ENCODE measurements around the gene PRAF2.

PRAF2 gene

DNA sequence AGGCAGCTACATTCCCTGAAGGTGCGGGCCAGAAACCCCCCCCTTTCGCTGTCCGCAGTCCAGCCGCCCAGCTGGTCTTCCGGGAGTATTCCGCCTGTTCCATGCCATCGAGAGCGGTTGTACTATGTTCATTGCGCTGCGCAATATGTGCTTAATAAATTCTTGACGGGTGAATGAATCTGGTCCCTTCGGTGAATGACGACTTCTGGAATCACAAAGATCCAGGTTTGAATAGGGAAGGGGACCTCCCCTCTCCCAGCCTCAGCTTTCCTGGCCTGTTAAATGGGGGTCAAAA is 29.9 kb downstream of the PRAF2 start:
- H3K36me3 ChIP-seq (ENCODE audit: control insufficient read depth in 2 of 2, insufficient read depth in 2 of 2, low read length in 2 of 2), result peaks cover 2 to 5% of the 10 kb centered on the region in 2 donors
- H3K9me3 ChIP-seq (ENCODE audit: control insufficient read depth in 2 of 2, low read length in 2 of 2), result no peaks in the 10 kb centered on the region
- H3K4me1 ChIP-seq (ENCODE audit: control insufficient read depth in 2 of 2, insufficient read depth in 2 of 2, low read length in 2 of 2), result peaks cover 7 to 10% of the 10 kb centered on the region in 2 donors
- H3K4me3 ChIP-seq (ENCODE audit: low read length in 2 of 2), result peak overlapping the region; percentile 57 to 62
- H3K9ac ChIP-seq (ENCODE audit: low read depth in 1 of 2, low read length in 2 of 2), result peak overlapping the region; percentile 61 to 67
- no peaks in the 10 kb centered on the region for H3K27me3 ChIP-seq (ENCODE audit: control insufficient read depth in 2 of 2, insufficient read depth in 2 of 2, low read length in 2 of 2)
- H3K27ac ChIP-seq (ENCODE audit: low read depth in 2 of 2, low read length in 2 of 2), result peak overlapping the region; percentile 72 to 81

DNA sequence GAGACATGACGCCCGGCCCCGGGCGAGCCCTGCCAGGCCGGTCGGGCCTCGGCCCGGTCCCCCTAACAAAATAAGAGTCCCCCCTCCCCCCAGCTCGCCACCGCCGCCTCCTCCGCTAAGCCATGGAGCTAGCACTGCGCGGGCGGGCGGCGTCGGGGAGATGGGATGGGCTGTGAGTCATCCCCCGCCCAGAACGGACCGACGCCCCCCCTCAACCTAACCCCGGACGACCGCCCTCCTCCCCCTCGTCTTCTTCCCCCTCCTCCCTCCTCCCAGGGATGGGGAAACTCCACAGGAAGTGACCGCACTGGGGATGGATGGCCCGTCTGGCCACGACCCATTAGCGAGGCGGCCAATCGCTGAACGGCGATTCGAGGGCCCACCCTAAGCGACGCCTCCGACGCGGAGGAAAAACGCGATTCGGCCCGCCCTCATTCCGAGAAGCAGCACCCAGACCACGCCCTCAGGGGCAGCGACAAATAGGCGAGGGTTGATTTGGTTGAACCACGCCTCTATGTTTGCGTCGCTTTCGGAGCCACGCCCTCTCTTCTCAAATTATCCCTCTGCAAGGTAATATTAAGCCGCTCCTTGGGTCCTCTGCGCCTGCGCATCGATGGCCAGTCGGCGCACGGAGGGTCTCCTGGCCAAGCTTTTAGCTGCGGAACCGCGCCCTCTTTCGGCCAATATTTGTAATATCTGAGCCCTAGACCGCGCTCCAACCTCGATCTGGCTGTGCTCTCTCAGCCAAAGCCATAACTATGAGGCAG is 30.4 kb downstream of the PRAF2 start, which contains the start of gene TFE3:
TFE3 (minus strand) TSS at position 138 of the 767 bp plus-strand sequence; CDS start at position 7, 131 bp downstream.
- peak within 1 kb of the TSS; percentile 66 to 73 for H3K4me3 ChIP-seq (ENCODE audit: low read length in 2 of 2)
- H3K9me3 ChIP-seq (ENCODE audit: control insufficient read depth in 2 of 2, low read length in 2 of 2), result no peaks in the 10 kb centered on the region
- H3K27ac ChIP-seq (ENCODE audit: low read depth in 2 of 2, low read length in 2 of 2), result peak within 1 kb of the TSS; percentile 85 to 87
- H3K4me1 ChIP-seq (ENCODE audit: control insufficient read depth in 2 of 2, insufficient read depth in 2 of 2, low read length in 2 of 2), result peaks cover 7 to 10% of the 10 kb centered on the region in 2 donors
- no peaks in the 10 kb centered on the region for H3K27me3 ChIP-seq (ENCODE audit: control insufficient read depth in 2 of 2, insufficient read depth in 2 of 2, low read length in 2 of 2)
- H3K36me3 ChIP-seq (ENCODE audit: control insufficient read depth in 2 of 2, insufficient read depth in 2 of 2, low read length in 2 of 2), result peaks cover 2 to 6% of the 10 kb centered on the region in 2 donors
- H3K9ac ChIP-seq (ENCODE audit: low read depth in 1 of 2, low read length in 2 of 2), result peak within 1 kb of the TSS; percentile 61 to 89

DNA sequence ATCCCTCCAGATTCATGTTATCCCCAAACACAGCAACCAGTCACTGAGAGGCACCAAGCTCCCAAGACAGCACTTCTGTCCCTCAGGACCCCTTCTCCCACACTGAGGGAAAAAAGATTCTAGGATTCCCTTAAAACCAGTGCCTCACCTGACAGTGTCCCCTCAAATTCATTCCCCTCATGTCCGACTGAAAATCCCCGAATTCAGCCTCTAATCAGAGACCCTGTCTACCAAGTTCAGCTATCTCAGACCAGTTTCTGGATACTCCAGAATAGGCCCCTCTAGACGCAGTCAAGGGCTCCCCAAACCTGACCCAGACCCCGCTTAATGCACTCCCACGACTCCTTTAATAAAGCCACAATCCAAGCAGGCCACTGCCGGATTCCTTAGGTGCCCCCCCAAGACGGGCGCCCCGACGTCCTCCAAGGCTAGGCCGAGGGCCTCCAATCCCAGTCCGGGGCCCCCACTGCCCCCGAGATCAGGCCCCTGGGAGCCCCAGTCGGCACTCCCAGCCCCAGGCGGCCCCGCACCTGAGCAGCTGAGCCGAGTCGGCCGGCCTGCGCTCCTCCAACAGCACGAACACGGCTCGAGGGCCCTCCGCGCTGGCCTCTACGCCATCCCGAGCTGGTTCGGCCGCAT is 31.1 kb downstream of the PRAF2 start:
- peak overlapping the region; percentile 66 to 73 for H3K4me3 ChIP-seq (ENCODE audit: low read length in 2 of 2)
- peak overlapping the region; percentile 54 to 89 for H3K9ac ChIP-seq (ENCODE audit: low read depth in 1 of 2, low read length in 2 of 2)
- peak overlapping the region; percentile 85 to 87 for H3K27ac ChIP-seq (ENCODE audit: low read depth in 2 of 2, low read length in 2 of 2)
- no peaks in the 10 kb centered on the region for H3K27me3 ChIP-seq (ENCODE audit: control insufficient read depth in 2 of 2, insufficient read depth in 2 of 2, low read length in 2 of 2)
- H3K4me1 ChIP-seq (ENCODE audit: control insufficient read depth in 2 of 2, insufficient read depth in 2 of 2, low read length in 2 of 2), result peaks cover 7 to 10% of the 10 kb centered on the region in 2 donors
- H3K36me3 ChIP-seq (ENCODE audit: control insufficient read depth in 2 of 2, insufficient read depth in 2 of 2, low read length in 2 of 2), result peaks cover 6 to 9% of the 10 kb centered on the region in 2 donors
- H3K9me3 ChIP-seq (ENCODE audit: control insufficient read depth in 2 of 2, low read length in 2 of 2), result no peaks in the 10 kb centered on the region

DNA sequence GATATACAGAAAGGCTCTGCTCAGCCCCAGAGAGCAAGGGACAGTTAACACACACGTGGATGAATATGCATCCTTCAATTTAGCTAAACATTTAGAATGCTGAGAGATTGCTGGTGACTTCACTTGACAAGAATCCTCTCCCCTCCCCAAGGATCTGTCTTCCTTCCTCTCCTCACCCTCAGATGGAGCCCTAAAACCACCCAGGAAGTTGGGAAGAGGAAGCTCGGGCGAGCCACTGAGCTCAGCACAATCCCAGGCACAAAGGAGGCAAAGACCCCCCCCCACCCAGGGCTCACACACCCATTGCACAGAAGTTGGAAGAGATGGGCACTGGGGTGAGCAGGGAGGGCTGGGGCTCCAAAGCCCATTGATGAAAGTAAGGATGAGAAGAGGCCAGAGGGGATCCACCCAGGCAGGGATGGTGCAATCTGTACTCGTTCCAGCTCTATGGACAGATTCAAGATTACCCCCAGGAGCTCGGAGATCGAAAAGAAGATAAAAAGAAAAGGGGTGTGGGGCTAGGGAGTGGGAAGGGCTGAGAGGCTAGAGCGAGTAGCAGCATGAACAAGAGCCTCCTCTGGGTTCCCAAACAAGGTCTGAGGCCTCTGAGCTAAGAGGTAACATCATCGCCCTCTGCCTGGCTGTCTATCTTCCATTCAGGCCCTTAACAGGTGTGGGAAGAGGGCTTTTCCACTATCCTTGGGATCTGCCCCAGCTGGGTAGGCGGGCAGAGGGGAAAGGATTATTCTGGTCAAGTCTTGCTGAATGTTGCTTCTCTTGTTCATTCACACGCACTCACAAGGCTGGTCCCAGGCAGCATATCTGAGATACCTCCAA is 31.8 kb downstream of the PRAF2 start:
- Histone ChIP-seq H3K27ac (ENCODE audit: low read depth in 2 of 2, low read length in 2 of 2) (peak overlapping the region; percentile 85 to 87), H3K9ac (ENCODE audit: low read depth in 1 of 2, low read length in 2 of 2) (peak overlapping the region; percentile 54 to 89), H3K4me3 (ENCODE audit: low read length in 2 of 2) (peak overlapping the region; percentile 66 to 73), H3K9me3 (ENCODE audit: control insufficient read depth in 2 of 2, low read length in 2 of 2) (no peaks in the 10 kb centered on the region), H3K36me3 (ENCODE audit: control insufficient read depth in 2 of 2, insufficient read depth in 2 of 2, low read length in 2 of 2) (peaks cover 8 to 15% of the 10 kb centered on the region in 2 donors), H3K4me1 (ENCODE audit: control insufficient read depth in 2 of 2, insufficient read depth in 2 of 2, low read length in 2 of 2) (peaks cover 7 to 10% of the 10 kb centered on the region in 2 donors), H3K27me3 (ENCODE audit: control insufficient read depth in 2 of 2, insufficient read depth in 2 of 2, low read length in 2 of 2) (no peaks in the 10 kb centered on the region)

DNA sequence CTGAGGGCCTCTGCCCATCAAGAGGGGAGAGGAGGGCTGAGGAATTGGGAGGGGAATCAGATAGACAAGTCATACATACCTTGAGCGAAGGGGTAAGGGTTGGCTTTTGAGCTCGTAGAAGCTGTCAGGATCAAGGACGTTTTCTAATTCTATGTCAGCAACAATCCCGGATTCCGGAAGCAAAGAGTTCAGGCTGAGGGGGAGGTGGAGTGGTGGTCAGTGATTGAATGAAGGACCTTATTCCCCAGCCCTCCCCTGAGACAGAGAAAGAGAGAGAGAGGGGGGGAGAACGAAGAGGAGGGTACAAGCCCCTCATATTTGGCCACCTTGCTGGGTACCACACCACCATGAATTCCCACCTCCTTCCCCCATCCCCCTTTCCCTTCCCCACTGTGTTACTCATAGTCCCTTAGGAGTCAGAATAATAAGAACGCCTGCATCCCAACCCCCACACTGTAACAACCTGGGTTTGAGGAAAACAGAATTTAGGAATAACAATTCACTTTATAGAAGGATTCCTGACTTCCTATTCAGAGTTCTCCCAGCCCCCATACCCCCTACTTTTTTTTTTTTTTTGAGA is 33.3 kb downstream of the PRAF2 start:
- no peaks in the 10 kb centered on the region for H3K27me3 ChIP-seq (ENCODE audit: control insufficient read depth in 2 of 2, insufficient read depth in 2 of 2, low read length in 2 of 2)
- H3K4me3 ChIP-seq (ENCODE audit: low read length in 2 of 2), result no peak overlapping the region
- peaks cover 8 to 17% of the 10 kb centered on the region in 2 donors for H3K36me3 ChIP-seq (ENCODE audit: control insufficient read depth in 2 of 2, insufficient read depth in 2 of 2, low read length in 2 of 2)
- H3K9ac ChIP-seq (ENCODE audit: low read depth in 1 of 2, low read length in 2 of 2), result no peak overlapping the region
- H3K27ac ChIP-seq (ENCODE audit: low read depth in 2 of 2, low read length in 2 of 2), result peak overlapping the region; percentile 4 to 50
- H3K4me1 ChIP-seq (ENCODE audit: control insufficient read depth in 2 of 2, insufficient read depth in 2 of 2, low read length in 2 of 2), result peaks cover 7 to 10% of the 10 kb centered on the region in 2 donors
- no peaks in the 10 kb centered on the region for H3K9me3 ChIP-seq (ENCODE audit: control insufficient read depth in 2 of 2, low read length in 2 of 2)

DNA sequence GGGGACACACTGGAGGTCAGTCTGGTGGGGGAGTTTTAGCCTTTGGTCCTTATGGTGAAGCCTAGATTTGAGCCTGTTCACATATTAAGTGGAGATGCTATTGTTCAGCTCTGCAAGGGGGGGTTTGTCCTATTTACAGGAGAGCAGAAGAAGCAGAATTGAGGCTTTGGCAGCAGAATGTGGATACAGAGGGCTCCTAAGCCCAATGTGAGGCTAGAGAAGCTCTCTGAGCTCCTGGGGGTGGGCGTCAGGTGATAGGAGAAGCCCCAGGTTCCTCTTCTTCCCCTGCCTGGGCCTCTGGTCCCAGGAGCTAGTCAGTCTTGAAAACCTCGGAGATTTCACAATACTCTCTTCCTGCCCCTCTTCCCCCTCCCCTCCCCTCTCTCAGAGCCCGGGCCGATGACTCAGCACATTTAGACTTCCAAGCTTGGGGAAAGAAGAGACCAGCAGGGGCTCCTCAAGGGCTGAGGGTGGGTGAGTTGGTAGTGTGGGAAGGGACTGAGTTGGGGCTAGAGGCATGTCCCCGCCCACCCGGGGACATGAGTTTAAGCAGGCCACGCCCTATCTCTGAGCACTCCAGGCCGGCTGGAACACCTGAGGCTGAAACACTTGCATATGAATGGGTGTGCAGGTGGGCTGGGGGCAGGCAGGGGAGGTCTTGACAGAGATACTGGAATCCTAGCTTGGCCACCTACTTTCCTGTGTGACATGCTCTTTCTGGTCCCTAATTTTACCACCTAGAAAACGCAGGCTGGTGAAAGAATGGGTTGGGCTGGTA is 34.0 kb downstream of the PRAF2 start:
- peaks cover 7 to 10% of the 10 kb centered on the region in 2 donors for H3K4me1 ChIP-seq (ENCODE audit: control insufficient read depth in 2 of 2, insufficient read depth in 2 of 2, low read length in 2 of 2)
- H3K9me3 ChIP-seq (ENCODE audit: control insufficient read depth in 2 of 2, low read length in 2 of 2), result no peaks in the 10 kb centered on the region
- peaks cover 8 to 17% of the 10 kb centered on the region in 2 donors for H3K36me3 ChIP-seq (ENCODE audit: control insufficient read depth in 2 of 2, insufficient read depth in 2 of 2, low read length in 2 of 2)
- H3K4me3 ChIP-seq (ENCODE audit: low read length in 2 of 2), result no peak overlapping the region
- peak overlapping the region; percentile 31 to 62 for H3K27ac ChIP-seq (ENCODE audit: low read depth in 2 of 2, low read length in 2 of 2)
- H3K27me3 ChIP-seq (ENCODE audit: control insufficient read depth in 2 of 2, insufficient read depth in 2 of 2, low read length in 2 of 2), result no peaks in the 10 kb centered on the region
- H3K9ac ChIP-seq (ENCODE audit: low read depth in 1 of 2, low read length in 2 of 2), result no peak overlapping the region

DNA sequence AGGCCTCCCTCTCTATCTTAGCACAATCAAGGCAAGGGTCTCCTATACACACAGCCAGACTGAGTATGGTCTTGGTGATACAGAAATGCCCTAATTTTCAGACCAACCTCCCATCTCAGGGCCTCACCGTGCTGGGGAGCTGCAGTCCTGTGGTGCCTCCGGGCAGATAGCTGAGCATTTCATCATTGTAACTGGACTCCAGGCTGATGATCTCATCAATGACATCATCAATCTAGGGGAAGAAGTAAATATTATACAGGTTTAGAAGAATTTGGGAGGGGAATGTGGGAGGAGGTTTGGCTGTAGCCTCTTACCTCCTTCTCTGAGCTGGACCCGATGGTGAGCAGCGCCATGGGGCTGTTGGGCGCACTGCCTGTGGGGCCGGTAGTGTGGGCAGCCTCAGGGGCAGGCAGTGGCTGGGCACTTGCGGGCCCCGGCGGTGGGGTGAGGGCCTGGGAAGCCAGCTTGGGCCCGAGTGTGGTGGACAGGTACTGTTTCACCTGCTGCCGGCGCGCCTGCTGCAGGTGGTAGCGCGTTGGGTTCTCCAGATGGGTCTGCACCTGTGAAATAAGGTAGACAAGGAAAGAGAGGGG is 35.8 kb downstream of the PRAF2 start:
- no peaks in the 10 kb centered on the region for H3K27me3 ChIP-seq (ENCODE audit: control insufficient read depth in 2 of 2, insufficient read depth in 2 of 2, low read length in 2 of 2)
- H3K9ac ChIP-seq (ENCODE audit: low read depth in 1 of 2, low read length in 2 of 2), result no peak overlapping the region
- H3K27ac ChIP-seq (ENCODE audit: low read depth in 2 of 2, low read length in 2 of 2), result no peak overlapping the region
- no peak overlapping the region for H3K4me3 ChIP-seq (ENCODE audit: low read length in 2 of 2)
- no peaks in the 10 kb centered on the region for H3K9me3 ChIP-seq (ENCODE audit: control insufficient read depth in 2 of 2, low read length in 2 of 2)
- peaks cover 7 to 10% of the 10 kb centered on the region in 2 donors for H3K4me1 ChIP-seq (ENCODE audit: control insufficient read depth in 2 of 2, insufficient read depth in 2 of 2, low read length in 2 of 2)
- peaks cover 23% of the 10 kb centered on the region in 2 donors for H3K36me3 ChIP-seq (ENCODE audit: control insufficient read depth in 2 of 2, insufficient read depth in 2 of 2, low read length in 2 of 2)

DNA sequence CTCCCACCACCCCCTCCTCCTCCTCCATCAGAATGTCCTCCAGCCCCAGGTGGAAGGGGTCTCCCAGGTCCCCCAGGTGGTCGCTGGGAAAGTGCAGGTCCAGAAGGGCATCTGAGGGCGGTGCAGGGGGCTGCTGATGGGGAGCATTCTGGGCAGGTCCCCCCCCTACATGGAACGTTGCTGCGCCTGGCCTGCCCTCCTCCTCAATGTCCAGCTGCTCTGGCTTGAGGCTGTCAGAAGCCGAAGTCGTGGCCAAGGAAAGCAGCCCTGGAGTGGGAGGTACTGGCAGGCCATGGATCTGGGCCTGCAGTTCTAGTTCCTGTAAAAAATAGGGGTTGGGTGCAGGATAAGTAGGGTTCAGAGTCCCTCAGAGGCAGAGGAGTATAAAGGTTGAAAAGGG is 43.5 kb downstream of the PRAF2 start:
- peaks cover 7 to 19% of the 10 kb centered on the region in 2 donors for H3K36me3 ChIP-seq (ENCODE audit: control insufficient read depth in 2 of 2, insufficient read depth in 2 of 2, low read length in 2 of 2)
- no peaks in the 10 kb centered on the region for H3K27me3 ChIP-seq (ENCODE audit: control insufficient read depth in 2 of 2, insufficient read depth in 2 of 2, low read length in 2 of 2)
- H3K4me1 ChIP-seq (ENCODE audit: control insufficient read depth in 2 of 2, insufficient read depth in 2 of 2, low read length in 2 of 2), result peaks cover 2 to 6% of the 10 kb centered on the region in 2 donors
- H3K9me3 ChIP-seq (ENCODE audit: control insufficient read depth in 2 of 2, low read length in 2 of 2), result no peaks in the 10 kb centered on the region
- no peak overlapping the region for H3K9ac ChIP-seq (ENCODE audit: low read depth in 1 of 2, low read length in 2 of 2)
- no peak overlapping the region for H3K27ac ChIP-seq (ENCODE audit: low read depth in 2 of 2, low read length in 2 of 2)
- H3K4me3 ChIP-seq (ENCODE audit: low read length in 2 of 2), result no peak overlapping the region

DNA sequence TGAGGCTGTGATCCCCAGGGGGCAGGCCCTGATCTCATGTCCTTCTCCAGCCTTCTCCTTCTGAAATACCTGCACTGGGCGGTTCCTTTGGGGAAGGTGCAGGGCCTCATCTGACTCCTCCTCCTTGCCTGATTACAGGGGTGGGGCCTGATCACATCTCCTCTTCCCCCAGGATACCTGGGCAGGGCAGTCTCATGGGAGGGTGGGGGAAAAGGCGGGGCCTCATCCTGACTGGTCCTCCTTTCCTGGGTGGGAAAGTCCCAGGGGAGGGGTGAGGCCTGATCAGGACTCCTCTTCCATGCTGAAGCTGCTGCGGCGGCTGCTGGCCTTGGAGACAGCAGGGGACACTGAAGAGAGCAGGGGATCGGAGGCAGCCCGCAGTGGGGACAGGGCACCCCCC is 43.9 kb downstream of the PRAF2 start:
- H3K36me3 ChIP-seq (ENCODE audit: control insufficient read depth in 2 of 2, insufficient read depth in 2 of 2, low read length in 2 of 2), result peaks cover 7 to 19% of the 10 kb centered on the region in 2 donors
- no peak overlapping the region for H3K27ac ChIP-seq (ENCODE audit: low read depth in 2 of 2, low read length in 2 of 2)
- no peaks in the 10 kb centered on the region for H3K9me3 ChIP-seq (ENCODE audit: control insufficient read depth in 2 of 2, low read length in 2 of 2)
- H3K9ac ChIP-seq (ENCODE audit: low read depth in 1 of 2, low read length in 2 of 2), result no peak overlapping the region
- no peak overlapping the region for H3K4me3 ChIP-seq (ENCODE audit: low read length in 2 of 2)
- H3K4me1 ChIP-seq (ENCODE audit: control insufficient read depth in 2 of 2, insufficient read depth in 2 of 2, low read length in 2 of 2), result peaks cover 2 to 6% of the 10 kb centered on the region in 2 donors
- H3K27me3 ChIP-seq (ENCODE audit: control insufficient read depth in 2 of 2, insufficient read depth in 2 of 2, low read length in 2 of 2), result no peaks in the 10 kb centered on the region
